Activated CD8-positive, alpha-beta T cell treated with anti-CD3 and anti-CD28 coated beads for 36 hours (primary cell): Measurements from ENCODE around the gene UCHL1. TPM values are rescaled to one million over a fixed set of nuclear protein-coding genes. Genes with fewer than 3 reads are reported as not detected.

Source experiments
- ATAC-seq: fragments of 200-7000 bp; cut with Tn5 transposase; one replicate; pipeline ENCODE4 v1.10.0; 2021; ENCODE audit warnings: mild to moderate bottlenecking, moderate library complexity
- CTCF ChIA-PET: fragments of 350-600 bp; sonication (Branson Sonifier 250); formaldehyde crosslinking; loops from one replicate; lab custom pipeline; 2021; ENCODE audit warnings: antibody characterized with exemption; lab: Charles Lee
- POLR2A ChIA-PET: fragments of 350-600 bp; sonication (Branson Sonifier 250); formaldehyde crosslinking; loops from one replicate; lab custom pipeline; 2021; ENCODE audit warnings: antibody characterized with exemption; lab: Charles Lee
- DNase-seq: peaks from one replicate; pipeline ENCODE4 v3.0.0-alpha.2; 2020
- H3K27ac Mint-ChIP-seq: one replicate; pipeline ENCODE4 v1.8.0; 2021; ENCODE audit warnings: mild to moderate bottlenecking, mixed read lengths
- H3K27me3 Mint-ChIP-seq: one replicate; pipeline ENCODE4 v1.8.0; 2021; ENCODE audit warnings: mixed read lengths
- H3K36me3 Mint-ChIP-seq: one replicate; pipeline ENCODE4 v1.8.0; 2021; ENCODE audit warnings: low read depth, mixed read lengths
- H3K4me1 Mint-ChIP-seq: one replicate; pipeline ENCODE4 v1.8.0; 2021; ENCODE audit warnings: low read depth, mixed read lengths
- H3K4me3 Mint-ChIP-seq: one replicate; pipeline ENCODE4 v1.8.0; 2021; ENCODE audit warnings: mild to moderate bottlenecking, moderate library complexity, mixed read lengths
- H3K9me3 Mint-ChIP-seq: one replicate; pipeline ENCODE4 v1.8.0; 2021; ENCODE audit warnings: mixed read lengths
- intact Hi-C: fragments of 100-400 bp; cut with micrococcal nuclease; formaldehyde crosslinking; loops from one replicate; pipeline ENCODE4 v1.10.0; 2022
- total RNA-seq, 2 experiments: library from RNA; stranded (reverse); gene quantifications; one replicate each; pipeline ENCODE4 v1.2.3, GENCODE V29; 2021
- TF ChIP-seq, protein P1 (sequence below): fragments of 200-600 bp; IDR thresholded peaks from one replicate; pipeline ENCODE4 v1.8.0; 2022; ENCODE audit warnings: antibody characterized with exemption, mild to moderate bottlenecking

Gene UCHL1
- total RNA-seq, 2 experiments from 2014 or later = 2.5 to 3.0 TPM

DNA sequence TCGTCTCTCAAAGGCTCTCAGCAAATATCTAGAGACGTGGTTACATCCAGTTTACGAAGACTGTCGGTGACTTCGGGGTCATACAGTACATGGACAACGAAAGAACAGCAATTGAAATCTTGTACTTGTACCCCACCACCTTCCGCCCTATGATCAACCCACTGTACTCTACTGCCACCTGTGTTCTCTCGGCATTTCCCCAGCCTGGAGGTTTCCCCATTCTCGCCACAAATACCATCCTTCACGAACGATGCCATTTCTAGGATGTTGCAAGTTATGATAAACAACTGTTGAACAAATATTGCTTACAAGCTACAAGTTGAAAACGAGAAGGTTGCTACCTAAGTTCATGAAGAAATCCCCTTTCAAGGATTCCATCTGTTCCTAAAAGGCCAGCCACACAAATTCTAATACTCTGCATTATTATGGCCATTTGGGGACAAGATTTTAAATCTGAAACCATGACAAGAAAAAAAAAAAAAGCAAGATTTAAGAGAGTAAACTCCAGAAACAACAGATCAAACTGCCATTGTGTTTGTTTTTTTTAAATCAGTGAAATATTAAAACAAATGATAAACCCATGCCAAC, 44.0 kb upstream of the UCHL1 start:
- no peak for ATAC-seq
- H3K9me3 Mint-ChIP-seq = no peaks in the 10 kb centered on the region
- no peak overlapping the region for H3K4me3 Mint-ChIP-seq
- DNase-seq = peak; percentile 19
- no peaks in the 10 kb centered on the region for H3K36me3 Mint-ChIP-seq
- no peak overlapping the region for H3K27ac Mint-ChIP-seq
- intact Hi-C loops = no loop called here
- ChIA-PET CTCF (interaction anchor here (0.7 kb wide), 1 partner anchor 31 kb away, joined by 3 read pairs; no protein-coding TSS in a partner anchor), POLR2A (no interaction called here)
- peaks cover 52% of the 10 kb centered on the region for H3K27me3 Mint-ChIP-seq
- TF ChIP-seq, protein P1, sequence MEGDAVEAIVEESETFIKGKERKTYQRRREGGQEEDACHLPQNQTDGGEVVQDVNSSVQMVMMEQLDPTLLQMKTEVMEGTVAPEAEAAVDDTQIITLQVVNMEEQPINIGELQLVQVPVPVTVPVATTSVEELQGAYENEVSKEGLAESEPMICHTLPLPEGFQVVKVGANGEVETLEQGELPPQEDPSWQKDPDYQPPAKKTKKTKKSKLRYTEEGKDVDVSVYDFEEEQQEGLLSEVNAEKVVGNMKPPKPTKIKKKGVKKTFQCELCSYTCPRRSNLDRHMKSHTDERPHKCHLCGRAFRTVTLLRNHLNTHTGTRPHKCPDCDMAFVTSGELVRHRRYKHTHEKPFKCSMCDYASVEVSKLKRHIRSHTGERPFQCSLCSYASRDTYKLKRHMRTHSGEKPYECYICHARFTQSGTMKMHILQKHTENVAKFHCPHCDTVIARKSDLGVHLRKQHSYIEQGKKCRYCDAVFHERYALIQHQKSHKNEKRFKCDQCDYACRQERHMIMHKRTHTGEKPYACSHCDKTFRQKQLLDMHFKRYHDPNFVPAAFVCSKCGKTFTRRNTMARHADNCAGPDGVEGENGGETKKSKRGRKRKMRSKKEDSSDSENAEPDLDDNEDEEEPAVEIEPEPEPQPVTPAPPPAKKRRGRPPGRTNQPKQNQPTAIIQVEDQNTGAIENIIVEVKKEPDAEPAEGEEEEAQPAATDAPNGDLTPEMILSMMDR = no peak
- H3K4me1 Mint-ChIP-seq = peaks cover 18% of the 10 kb centered on the region

DNA sequence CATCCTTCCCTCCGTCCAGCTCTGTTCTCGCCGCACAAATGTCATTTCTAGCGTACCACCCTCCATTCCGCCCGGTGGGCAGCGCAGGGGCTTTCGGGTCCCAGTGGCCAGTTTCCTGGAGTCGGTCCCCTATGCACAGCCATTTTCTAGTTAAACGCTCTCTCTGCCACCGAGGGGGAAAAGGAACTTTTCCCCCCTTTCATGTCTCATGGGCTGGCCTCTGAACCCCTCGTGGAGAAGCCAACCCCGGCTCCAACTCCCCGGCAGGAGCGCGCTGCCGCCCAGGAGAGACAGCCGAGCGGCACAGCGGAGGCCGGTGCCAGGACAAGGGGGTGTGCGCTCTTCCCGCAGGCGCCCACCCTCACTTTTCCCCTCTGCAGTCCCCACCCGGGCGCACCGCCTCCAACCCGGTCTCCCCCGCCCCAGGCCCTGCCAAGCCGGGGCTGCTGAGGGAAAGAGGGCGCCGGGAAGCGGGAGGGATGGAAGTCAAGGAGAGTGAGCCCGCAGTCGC, 43.0 kb upstream of the UCHL1 start:
- ATAC-seq = no peak
- Mint-ChIP-seq H3K36me3 (no peaks in the 10 kb centered on the region), H3K9me3 (no peaks in the 10 kb centered on the region), H3K4me3 (peak overlapping the region; percentile 73), H3K27me3 (peaks cover 52% of the 10 kb centered on the region), H3K27ac (no peak overlapping the region), H3K4me1 (peaks cover 17% of the 10 kb centered on the region)
- POLR2A ChIA-PET = no interaction called here
- CTCF ChIA-PET = interaction anchor here (0.8 to 1.7 kb wide), 11 partner anchors 8 to 292 kb away, joined by 3 to 6 read pairs (median 3); no protein-coding TSS in a partner anchor
- TF ChIP-seq, protein P1 = no peak
- DNase-seq = no peak
- intact Hi-C loops = no loop called here

DNA sequence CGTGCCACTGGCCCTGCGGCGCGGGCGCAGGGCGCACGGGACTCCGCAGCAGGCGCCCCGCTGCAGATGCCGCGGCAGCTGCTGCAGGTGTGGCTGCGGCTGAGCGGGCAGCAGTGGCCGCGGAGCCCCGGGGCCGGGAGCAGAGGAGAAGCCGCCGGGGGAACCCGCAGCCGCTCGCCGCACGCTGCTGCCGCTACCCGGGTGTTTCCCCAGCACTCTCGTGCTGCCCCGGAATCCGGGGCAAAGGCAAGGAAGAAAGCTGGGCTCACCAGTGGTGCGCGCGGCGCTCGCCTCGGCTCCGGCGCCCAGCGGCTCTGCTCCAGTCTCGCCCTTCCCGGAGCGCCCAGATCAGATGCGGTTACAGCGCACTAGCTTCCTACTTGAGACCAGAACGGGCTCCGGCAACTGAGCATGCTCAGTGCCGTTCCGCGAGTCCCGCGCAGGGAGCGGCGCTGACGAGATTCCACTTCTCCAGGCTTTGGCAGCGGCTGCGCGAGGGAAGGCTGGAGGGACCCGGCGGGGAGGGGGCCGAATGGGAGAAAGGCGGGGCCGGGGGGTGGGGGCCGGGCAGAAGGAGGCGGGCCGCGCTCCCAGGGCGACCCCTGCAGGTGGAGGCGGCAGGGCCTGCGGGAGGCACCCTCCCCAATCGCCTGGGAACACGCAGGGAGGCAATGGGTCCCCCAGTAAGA, 42.4 kb upstream of the UCHL1 start, which contains the start of gene APBB2:
Gene APBB2, minus strand, starts transcription at position 407 of the 689 bp plus-strand sequence. CDS start 181,288 bp downstream, outside the sequence.
- Mint-ChIP-seq H3K4me1 (peaks cover 17% of the 10 kb centered on the region), H3K27ac (no peak within 1 kb of the TSS), H3K36me3 (no peaks in the 10 kb centered on the region), H3K4me3 (peak within 1 kb of the TSS; percentile 73), H3K9me3 (no peaks in the 10 kb centered on the region), H3K27me3 (peaks cover 49% of the 10 kb centered on the region)
- ATAC-seq (peak; percentile 72), DNase-seq (peak; percentile 46)
- ChIA-PET POLR2A (interaction anchor here (1.1 kb wide), 1 partner anchor 45 kb away, joined by 3 read pairs; no protein-coding TSS in a partner anchor), CTCF (interaction anchor here (0.8 to 1.7 kb wide), 11 partner anchors 9 to 292 kb away, joined by 3 to 6 read pairs (median 3); no protein-coding TSS in a partner anchor)
- intact Hi-C loops = no loop called here
- TF ChIP-seq, protein P1 = peak; percentile 80

GRCh38 chr4:41214825-41215146, 41.9 kb upstream of the UCHL1 start:
- H3K4me1 Mint-ChIP-seq = peaks cover 17% of the 10 kb centered on the region
- no peak for DNase-seq
- CTCF ChIA-PET = interaction anchor here (0.6 to 1.7 kb wide), 8 partner anchors 8 to 290 kb away, joined by 3 to 6 read pairs (median 3); no protein-coding TSS in a partner anchor
- intact Hi-C loops = no loop called here
- no peaks in the 10 kb centered on the region for H3K36me3 Mint-ChIP-seq
- TF ChIP-seq, protein P1 = peak; percentile 14
- no peak overlapping the region for H3K27ac Mint-ChIP-seq
- POLR2A ChIA-PET = interaction anchor here (1.1 kb wide), 1 partner anchor 44 kb away, joined by 3 read pairs; no protein-coding TSS in a partner anchor
- no peaks in the 10 kb centered on the region for H3K9me3 Mint-ChIP-seq
- peaks cover 50% of the 10 kb centered on the region for H3K27me3 Mint-ChIP-seq
- H3K4me3 Mint-ChIP-seq = peak overlapping the region; percentile 35
- ATAC-seq = no peak
